IMR-90 (cell line): ENCODE measurements around the gene S100A6.

Source experiments
- BHLHE40 ChIP-seq: fragments of 150-350 bp; IDR thresholded peaks from 2 replicates; pipeline ENCODE4 v1.6.1; 2016; ENCODE audit warnings: mild to moderate bottlenecking, low read depth, low read length
- CTCF ChIP-seq: conservative IDR thresholded peaks from 2 replicates; pipeline ENCODE4 v1.5.1; 2012; ENCODE audit warnings: mild to moderate bottlenecking, low read depth, low read length, improper control_type of control experiment

DNA sequence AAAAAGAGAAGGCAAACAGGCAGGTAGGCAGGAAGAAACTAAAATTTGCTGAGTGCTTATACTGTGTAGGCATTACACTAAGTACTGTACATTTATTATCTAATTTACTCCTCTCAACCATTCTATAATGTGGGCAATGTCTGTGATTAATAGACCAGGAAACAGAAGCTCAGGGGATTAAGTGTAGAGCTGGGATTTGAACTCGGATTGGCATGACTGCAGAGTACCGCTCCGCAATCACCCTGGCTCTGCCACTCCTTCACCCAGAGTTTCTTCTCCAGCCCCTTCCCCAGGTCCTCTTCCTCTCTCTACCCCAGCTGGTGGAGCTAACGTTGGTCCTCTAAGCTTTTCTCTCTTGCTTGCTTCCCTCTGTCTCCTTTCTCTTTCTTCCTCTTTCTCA, 41.3 kb upstream of the S100A6 start:
- no peak for TF ChIP-seq CTCF
- TF ChIP-seq BHLHE40, result no peak
